Measurements from ENCODE around the gene PTGDS. TPM values are rescaled to one million over a fixed set of nuclear protein-coding genes. Genes with fewer than 3 reads are reported as not detected.

The PTGDS gene
- total RNA-seq, 3 donors from 2014 or later, result 46.7 to 72.6 (median 48.2) TPM

DNA sequence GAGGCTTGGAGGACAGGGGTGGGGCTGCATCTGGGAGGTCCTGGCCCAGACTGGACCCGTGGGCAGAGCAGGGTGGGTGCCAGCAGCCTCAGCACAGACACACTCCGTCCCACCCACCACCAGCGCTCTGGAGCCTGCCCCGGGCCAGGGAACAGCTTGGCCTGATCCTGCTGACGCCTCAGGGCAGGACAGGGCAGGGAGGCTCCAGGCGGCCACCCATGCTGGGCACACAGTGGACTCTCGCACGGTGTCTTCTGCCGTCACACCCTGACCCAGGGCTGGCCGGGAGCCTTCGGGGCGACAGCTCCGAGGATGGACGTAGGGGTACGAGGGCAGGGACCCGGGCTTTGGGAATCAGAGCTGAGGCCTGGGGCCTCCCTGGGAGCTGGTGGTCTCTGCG is 8.2 kb upstream of the PTGDS start:
- Histone ChIP-seq H3K36me3 (no peaks in the 10 kb centered on the region), H3K4me1 (no peaks in the 10 kb centered on the region)
- TF ChIP-seq POLR2A (IDR thresholded peaks at IDR 0.05) (no peak), POLR2AphosphoS5 (IDR thresholded peaks at IDR 0.05) (no peak)
- TF ChIP-seq, protein P1, sequence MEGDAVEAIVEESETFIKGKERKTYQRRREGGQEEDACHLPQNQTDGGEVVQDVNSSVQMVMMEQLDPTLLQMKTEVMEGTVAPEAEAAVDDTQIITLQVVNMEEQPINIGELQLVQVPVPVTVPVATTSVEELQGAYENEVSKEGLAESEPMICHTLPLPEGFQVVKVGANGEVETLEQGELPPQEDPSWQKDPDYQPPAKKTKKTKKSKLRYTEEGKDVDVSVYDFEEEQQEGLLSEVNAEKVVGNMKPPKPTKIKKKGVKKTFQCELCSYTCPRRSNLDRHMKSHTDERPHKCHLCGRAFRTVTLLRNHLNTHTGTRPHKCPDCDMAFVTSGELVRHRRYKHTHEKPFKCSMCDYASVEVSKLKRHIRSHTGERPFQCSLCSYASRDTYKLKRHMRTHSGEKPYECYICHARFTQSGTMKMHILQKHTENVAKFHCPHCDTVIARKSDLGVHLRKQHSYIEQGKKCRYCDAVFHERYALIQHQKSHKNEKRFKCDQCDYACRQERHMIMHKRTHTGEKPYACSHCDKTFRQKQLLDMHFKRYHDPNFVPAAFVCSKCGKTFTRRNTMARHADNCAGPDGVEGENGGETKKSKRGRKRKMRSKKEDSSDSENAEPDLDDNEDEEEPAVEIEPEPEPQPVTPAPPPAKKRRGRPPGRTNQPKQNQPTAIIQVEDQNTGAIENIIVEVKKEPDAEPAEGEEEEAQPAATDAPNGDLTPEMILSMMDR (IDR thresholded peaks at IDR 0.05), result no peak

DNA sequence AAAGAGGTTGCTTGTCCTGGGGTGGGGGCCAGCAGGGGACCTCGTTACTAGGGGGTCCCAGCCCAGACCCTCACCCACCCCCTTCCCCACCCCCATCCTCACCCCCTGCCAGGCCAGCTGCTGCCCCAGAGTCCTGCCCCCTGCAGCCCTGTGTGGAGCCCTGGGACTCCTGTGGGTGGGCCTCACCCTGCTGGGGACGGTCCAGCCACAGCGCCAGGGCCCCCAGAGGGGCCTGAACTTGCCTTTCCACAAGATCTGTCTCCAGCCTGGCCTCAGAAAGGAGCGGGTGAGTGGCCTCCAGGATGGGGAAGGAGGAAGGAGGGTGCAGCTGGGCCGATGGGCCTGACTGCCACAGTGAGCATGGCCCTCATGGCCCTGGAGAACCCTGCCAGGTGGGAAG is 7.5 kb upstream of the PTGDS start:
- Histone ChIP-seq H3K36me3 (no peaks in the 10 kb centered on the region), H3K4me1 (no peaks in the 10 kb centered on the region), H3K27me3 (no peaks in the 10 kb centered on the region), H3K27ac (no peak overlapping the region), H3K9me3 (no peaks in the 10 kb centered on the region), H3K4me3 (no peak overlapping the region)
- DNase-seq (ENCODE audit: low spot score in 2 of 2), result no peak
- TF ChIP-seq POLR2A (IDR thresholded peaks at IDR 0.05) (no peak), POLR2AphosphoS5 (IDR thresholded peaks at IDR 0.05) (no peak)
- TF ChIP-seq, protein P1 (IDR thresholded peaks at IDR 0.05), result no peak
- intact Hi-C loops (cut with DNase I; ENCODE audit: low total_unique reads), result no loop called here

More for the DNA sequence above, 8.2 kb upstream of the PTGDS start:
- H3K9me3 ChIP-seq, result no peaks in the 10 kb centered on the region
- intact Hi-C loops (cut with DNase I; ENCODE audit: low total_unique reads), result no loop called here
- no peak overlapping the region for H3K4me3 ChIP-seq
- H3K27me3 ChIP-seq, result no peaks in the 10 kb centered on the region
- DNase-seq (ENCODE audit: low spot score in 2 of 2), result no peak
- H3K27ac ChIP-seq, result no peak overlapping the region

DNA sequence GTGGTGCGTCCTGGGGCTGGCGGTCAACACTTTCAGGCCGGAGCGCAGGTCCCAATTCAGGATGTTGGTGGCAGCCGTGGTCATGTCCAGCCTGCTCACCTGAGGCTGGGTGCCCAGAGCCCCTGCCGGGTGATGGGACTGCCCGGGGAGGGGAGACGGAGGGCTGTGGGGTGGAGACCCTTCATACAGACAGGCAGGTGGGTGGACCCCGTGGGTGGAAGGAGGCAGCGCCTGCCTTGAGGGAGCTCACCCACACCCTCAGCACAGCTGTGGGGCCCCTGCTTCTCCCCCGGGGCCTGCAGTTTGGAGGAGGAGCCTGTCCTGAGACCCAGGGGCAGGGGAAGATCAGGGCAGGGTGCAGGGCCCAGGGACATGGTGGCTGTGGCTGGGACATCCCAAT is 6.9 kb upstream of the PTGDS start:
- no peaks in the 10 kb centered on the region for H3K36me3 ChIP-seq
- no peak for TF ChIP-seq POLR2AphosphoS5 (IDR thresholded peaks at IDR 0.05)
- TF ChIP-seq, protein P1 (IDR thresholded peaks at IDR 0.05), result no peak
- TF ChIP-seq POLR2A (IDR thresholded peaks at IDR 0.05), result no peak
- no peak for DNase-seq (ENCODE audit: low spot score in 2 of 2)
- no peak overlapping the region for H3K4me3 ChIP-seq
- H3K27ac ChIP-seq, result no peak overlapping the region
- H3K9me3 ChIP-seq, result no peaks in the 10 kb centered on the region
- intact Hi-C loops (cut with DNase I; ENCODE audit: low total_unique reads), result no loop called here
- no peaks in the 10 kb centered on the region for H3K4me1 ChIP-seq
- no peaks in the 10 kb centered on the region for H3K27me3 ChIP-seq

DNA sequence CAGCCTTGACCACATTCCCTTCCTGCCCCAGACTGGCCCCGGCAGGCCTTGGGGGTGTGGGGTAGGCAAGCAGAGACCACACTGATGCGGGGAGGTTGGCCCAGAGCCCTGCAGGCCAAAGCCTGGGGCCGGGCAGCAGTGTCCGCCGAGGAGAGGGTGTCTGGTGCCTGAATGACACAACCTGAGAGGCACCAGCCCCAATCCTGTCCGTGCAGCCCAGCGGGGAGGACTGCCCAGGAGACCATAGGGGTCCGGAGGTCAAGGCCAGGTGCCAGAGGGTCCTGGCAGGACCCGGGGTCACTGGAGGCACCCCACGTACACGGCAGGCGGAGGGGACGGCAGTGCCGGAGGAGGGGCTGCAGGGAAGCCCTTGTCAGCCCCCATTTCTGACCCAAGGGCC is 5.6 kb upstream of the PTGDS start:
- intact Hi-C loops (cut with DNase I; ENCODE audit: low total_unique reads), result no loop called here
- DNase-seq (ENCODE audit: low spot score in 2 of 2), result no peak
- Histone ChIP-seq H3K4me3 (no peak overlapping the region), H3K4me1 (no peaks in the 10 kb centered on the region), H3K27ac (no peak overlapping the region), H3K36me3 (no peaks in the 10 kb centered on the region), H3K27me3 (no peaks in the 10 kb centered on the region), H3K9me3 (no peaks in the 10 kb centered on the region)
- TF ChIP-seq, protein P1 (IDR thresholded peaks at IDR 0.05), result no peak
- TF ChIP-seq POLR2AphosphoS5 (IDR thresholded peaks at IDR 0.05), result no peak
- TF ChIP-seq POLR2A (IDR thresholded peaks at IDR 0.05), result no peak

DNA sequence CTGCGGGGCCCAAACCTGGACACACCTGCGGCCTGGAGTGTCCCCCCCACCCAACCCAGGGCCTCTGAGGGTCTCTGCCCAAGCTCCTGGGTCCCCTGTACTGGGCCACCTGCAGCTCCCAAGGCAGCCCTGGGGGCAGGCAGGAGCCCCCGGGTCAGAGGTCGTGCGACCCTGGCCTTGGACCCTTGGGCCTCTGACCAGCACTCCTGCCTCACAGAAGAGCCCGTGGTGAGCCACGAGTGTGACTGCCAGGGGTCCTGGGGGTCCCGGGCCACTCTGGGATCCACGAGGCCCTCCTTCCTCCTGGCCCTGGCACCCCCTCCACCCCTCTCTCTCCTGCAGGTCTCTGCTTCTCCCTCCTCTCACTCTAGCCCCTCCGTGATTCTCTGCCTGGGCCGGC is 5.0 kb upstream of the PTGDS start:
- no peaks in the 10 kb centered on the region for H3K27me3 ChIP-seq
- no peak overlapping the region for H3K4me3 ChIP-seq
- H3K27ac ChIP-seq, result no peak overlapping the region
- no peak for DNase-seq (ENCODE audit: low spot score in 2 of 2)
- no peaks in the 10 kb centered on the region for H3K4me1 ChIP-seq
- H3K9me3 ChIP-seq, result no peaks in the 10 kb centered on the region
- TF ChIP-seq POLR2AphosphoS5 (IDR thresholded peaks at IDR 0.05), result no peak
- TF ChIP-seq, protein P1 (IDR thresholded peaks at IDR 0.05), result no peak
- TF ChIP-seq POLR2A (IDR thresholded peaks at IDR 0.05), result no peak
- intact Hi-C loops (cut with DNase I; ENCODE audit: low total_unique reads), result no loop called here
- H3K36me3 ChIP-seq, result no peaks in the 10 kb centered on the region

Measured in breast epithelium (tissue), 4 donors.